ENCODE results near the gene C10orf143. TPM values are rescaled to one million over a fixed set of nuclear protein-coding genes. Genes with fewer than 3 reads are reported as not detected.
"Not testable (repeated sequence)": the region's sequence is repeated elsewhere in the genome, so short reads cannot be mapped to it uniquely, and the experiment has no call there.

The C10orf143 gene
- total RNA-seq, 2 experiments from 2014 or later: 2.5 to 3.0 TPM

DNA sequence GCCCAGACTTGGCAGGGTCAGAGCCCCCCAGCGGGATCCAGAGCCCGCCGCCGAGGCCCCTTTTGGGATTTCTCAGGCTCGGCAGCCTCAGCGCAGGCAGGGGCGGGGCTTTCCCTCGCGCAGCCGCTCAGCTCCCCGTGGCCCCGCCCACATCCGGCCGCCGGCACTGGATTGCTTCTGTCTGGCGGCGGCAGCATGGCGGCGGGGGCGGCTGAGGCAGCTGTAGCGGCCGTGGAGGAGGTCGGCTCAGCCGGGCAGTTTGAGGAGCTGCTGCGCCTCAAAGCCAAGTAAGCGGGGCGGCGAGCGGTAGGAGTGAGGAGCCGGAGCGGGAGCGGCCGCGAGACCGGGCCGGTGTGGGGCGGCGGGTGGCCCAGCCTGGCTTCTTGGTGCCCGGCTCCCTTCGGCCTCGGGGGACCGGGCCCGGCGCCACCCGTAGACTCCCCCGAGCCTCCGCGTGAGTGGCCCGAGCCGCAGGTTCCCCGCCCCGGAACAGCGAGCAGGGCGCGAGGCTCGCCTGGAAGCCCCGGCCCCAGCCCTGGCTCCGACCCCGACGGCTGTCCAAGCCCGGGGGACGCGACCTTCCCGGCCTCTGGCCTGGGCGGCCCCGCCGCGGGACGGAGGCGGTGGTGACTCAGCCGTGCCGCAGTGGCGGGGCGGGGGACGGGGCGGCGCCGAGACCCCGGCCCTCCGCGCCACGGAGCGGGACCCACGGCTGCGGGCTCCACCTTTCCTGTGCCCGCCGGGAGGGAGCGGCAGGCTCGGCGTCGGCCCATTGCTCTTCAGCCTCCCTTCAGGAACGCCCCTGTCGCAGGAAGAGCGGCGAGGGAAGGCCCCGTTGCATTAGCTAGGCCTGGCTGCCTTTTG lies 25.8 kb upstream of the C10orf143 start, which contains the start of gene GLRX3:
GLRX3 (plus strand) TSS at position 166 of the 864 bp plus-strand sequence; CDS start at position 196, 30 bp downstream.
- Mint-ChIP-seq H3K4me1 (ENCODE audit: low read depth) (peaks cover 42% of the 10 kb centered on the region), H3K27ac (peak within 1 kb of the TSS; percentile 83), H3K9me3 (no peaks in the 10 kb centered on the region), H3K4me3 (peak within 1 kb of the TSS; percentile 88), H3K36me3 (peaks cover 4% of the 10 kb centered on the region), H3K27me3 (peaks cover 2% of the 10 kb centered on the region)
- ChIA-PET POLR2A (interaction anchor here (1.0 to 3.3 kb wide), 4 partner anchors 8 to 29 kb away, joined by 4 to 70 read pairs (median 8); partner anchors contain the start of gene C10orf143), CTCF (interaction anchor here (0.8 to 4.7 kb wide), 4 partner anchors 9 to 168 kb away, joined by 4 to 59 read pairs (median 8); partner anchors contain the start of gene C10orf143)
- DNase-seq: peak; percentile 90
- intact Hi-C loops (cut with micrococcal nuclease): loop anchor here (1.0 kb wide), 3 partner anchors 9 to 669 kb away; partner anchors contain the start of genes C10orf143 and MGMT

GRCh38 chr10:130135676-130136225 lies 25.1 kb upstream of the C10orf143 start:
- intact Hi-C loops (cut with micrococcal nuclease): loop anchor here (1.0 kb wide), 3 partner anchors 8 to 668 kb away; partner anchors contain the start of genes C10orf143 and MGMT
- Mint-ChIP-seq H3K36me3 (peaks cover 3% of the 10 kb centered on the region), H3K27ac (no peak overlapping the region), H3K27me3 (peaks cover 2% of the 10 kb centered on the region), H3K9me3 (no peaks in the 10 kb centered on the region), H3K4me3 (peak overlapping the region; percentile 88), H3K4me1 (ENCODE audit: low read depth) (peaks cover 35% of the 10 kb centered on the region)
- DNase-seq: peak; percentile 15
- ChIA-PET CTCF (interaction anchor here (1.1 to 4.7 kb wide), 3 partner anchors 9 to 168 kb away, joined by 4 to 59 read pairs (median 13); partner anchors contain the start of gene C10orf143), POLR2A (interaction anchor here (1.0 to 3.3 kb wide), 3 partner anchors 8 to 25 kb away, joined by 4 to 70 read pairs (median 4); partner anchors contain the start of gene C10orf143)

- DNase-seq: no peak
- Mint-ChIP-seq H3K4me3 (no peak overlapping the region), H3K36me3 (no peaks in the 10 kb centered on the region), H3K9me3 (no peaks in the 10 kb centered on the region), H3K27ac (no peak overlapping the region), H3K27me3 (peaks cover 18% of the 10 kb centered on the region), H3K4me1 (ENCODE audit: low read depth) (peaks cover 5% of the 10 kb centered on the region)
- ChIA-PET POLR2A (no interaction called here), CTCF (interaction anchor here (1.0 to 4.6 kb wide), 6 partner anchors 13 to 251 kb away, joined by 3 to 50 read pairs (median 10); partner anchors contain the start of gene C10orf143)
- intact Hi-C loops (cut with micrococcal nuclease): loop anchor here (5.0 kb wide), 2 partner anchors 242 to 1097 kb away; no protein-coding TSS in a partner anchor
These were observed 18.3 kb upstream of the C10orf143 start for GRCh38 chr10:130128922-130129321.

- Mint-ChIP-seq H3K27ac (no peak overlapping the region), H3K36me3 (no peaks in the 10 kb centered on the region), H3K4me1 (ENCODE audit: low read depth) (peaks cover 5% of the 10 kb centered on the region), H3K4me3 (no peak overlapping the region), H3K27me3 (peaks cover 19% of the 10 kb centered on the region), H3K9me3 (no peaks in the 10 kb centered on the region)
- DNase-seq: no peak
- intact Hi-C loops (cut with micrococcal nuclease): loop anchor here (5.0 kb wide), 2 partner anchors 241 to 1096 kb away; no protein-coding TSS in a partner anchor
- ChIA-PET CTCF (interaction anchor here (0.7 to 4.6 kb wide), 15 partner anchors 8 to 1098 kb away, joined by 3 to 50 read pairs (median 6); partner anchors contain the start of genes C10orf143 and GLRX3), POLR2A (interaction anchor here (1.1 to 2.5 kb wide), 2 partner anchors 8 to 18 kb away, joined by 4 to 16 read pairs; partner anchors contain the start of genes C10orf143 and GLRX3)
These were observed 17.6 kb upstream of the C10orf143 start for GRCh38 chr10:130128062-130128781.

GRCh38 chr10:130127364-130128061 lies 16.9 kb upstream of the C10orf143 start:
- Mint-ChIP-seq H3K36me3 (no peaks in the 10 kb centered on the region), H3K4me3 (no peak overlapping the region), H3K9me3 (no peaks in the 10 kb centered on the region), H3K27ac (no peak overlapping the region), H3K4me1 (ENCODE audit: low read depth) (peaks cover 5% of the 10 kb centered on the region), H3K27me3 (peaks cover 19% of the 10 kb centered on the region)
- intact Hi-C loops (cut with micrococcal nuclease): loop anchor here (1.0 to 5.0 kb wide), 5 partner anchors 9 to 1095 kb away; partner anchors contain the start of gene GLRX3
- POLR2A ChIA-PET: interaction anchor here (0.6 to 2.5 kb wide), 4 partner anchors 9 to 1099 kb away, joined by 3 to 16 read pairs (median 4); partner anchors contain the start of genes C10orf143 and GLRX3
- CTCF ChIA-PET: interaction anchor here (0.7 to 4.6 kb wide), 19 partner anchors 9 to 1097 kb away, joined by 3 to 50 read pairs (median 5); partner anchors contain the start of genes C10orf143 and GLRX3
- peak; percentile 73 for DNase-seq

DNA sequence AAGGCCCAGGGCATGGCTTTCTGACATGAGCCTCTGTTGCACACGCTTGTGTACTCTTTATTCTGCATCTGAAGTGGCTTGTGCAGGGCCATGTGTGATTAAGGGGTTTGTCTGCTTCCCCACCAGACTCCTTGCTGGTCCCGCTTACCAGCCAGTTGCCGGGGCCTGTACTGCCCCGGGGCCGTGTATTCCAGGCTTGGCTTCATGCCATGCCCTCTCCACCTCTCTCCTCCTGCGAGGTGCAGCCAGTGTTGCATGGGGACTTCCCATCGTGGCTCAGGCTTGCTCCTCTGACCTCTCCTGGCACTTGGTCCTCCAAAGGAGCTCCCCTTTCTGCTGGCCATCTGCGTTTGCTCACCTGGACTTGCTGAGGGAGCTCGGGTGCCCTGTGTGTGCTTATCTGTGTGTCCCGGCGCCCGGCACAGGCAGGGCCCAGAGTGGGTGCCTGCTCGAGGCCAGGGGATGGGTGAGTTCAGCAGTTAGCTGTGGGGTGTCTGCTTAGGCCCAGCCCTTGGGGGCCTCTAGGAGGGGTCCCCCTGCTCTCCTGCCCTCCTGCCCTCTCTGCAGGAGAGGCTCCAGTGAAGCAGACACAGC lies 11.0 kb upstream of the C10orf143 start:
- Mint-ChIP-seq H3K27me3 (peaks cover 10% of the 10 kb centered on the region), H3K4me1 (ENCODE audit: low read depth) (no peaks in the 10 kb centered on the region), H3K36me3 (no peaks in the 10 kb centered on the region), H3K4me3 (no peak overlapping the region), H3K9me3 (peaks cover 9% of the 10 kb centered on the region), H3K27ac (no peak overlapping the region)
- no peak for DNase-seq
- intact Hi-C loops (cut with micrococcal nuclease): no loop called here
- ChIA-PET POLR2A (interaction anchor here (0.9 kb wide), 1 partner anchor 10 kb away, joined by 3 read pairs; the partner anchor contains the start of gene C10orf143), CTCF (interaction anchor here (2.4 kb wide), 1 partner anchor 11 kb away, joined by 5 read pairs; the partner anchor contains the start of gene C10orf143)

GRCh38 chr10:130117535-130117934 lies 6.9 kb upstream of the C10orf143 start:
- H3K4me3 Mint-ChIP-seq; DNase-seq; H3K4me1 Mint-ChIP-seq (ENCODE audit: low read depth); CTCF ChIA-PET; H3K36me3 Mint-ChIP-seq; H3K27ac Mint-ChIP-seq; H3K27me3 Mint-ChIP-seq; POLR2A ChIA-PET: not testable (repeated sequence)
- intact Hi-C loops (cut with micrococcal nuclease): loop anchor here (10.0 kb wide), 1 partner anchor 1787 kb away; the partner anchor contains the start of gene PPP2R2D
- H3K9me3 Mint-ChIP-seq: peaks cover 12% of the 10 kb centered on the region

DNA sequence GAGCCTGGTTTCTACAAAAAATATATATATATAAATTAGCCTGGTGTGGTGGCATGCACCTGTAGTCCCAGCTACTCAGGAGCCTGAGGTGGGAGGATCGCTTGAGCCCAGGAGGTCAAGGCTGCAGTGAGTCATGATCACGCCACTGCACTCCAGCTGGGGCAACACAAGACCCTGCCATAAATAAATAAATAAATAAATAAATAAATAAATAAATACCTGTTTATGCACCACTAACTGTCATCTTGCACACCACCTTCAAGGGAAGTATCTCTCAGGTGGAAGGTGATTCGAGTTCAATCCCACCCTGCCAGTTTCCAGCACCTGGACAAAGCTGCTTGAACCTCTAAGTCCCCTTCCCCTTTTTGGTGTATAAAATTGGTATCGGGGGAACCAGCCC lies 6.3 kb upstream of the C10orf143 start:
- intact Hi-C loops (cut with micrococcal nuclease): loop anchor here (10.0 kb wide), 1 partner anchor 1788 kb away; the partner anchor contains the start of gene PPP2R2D
- H3K36me3 Mint-ChIP-seq; DNase-seq; H3K4me1 Mint-ChIP-seq (ENCODE audit: low read depth); H3K4me3 Mint-ChIP-seq; POLR2A ChIA-PET; H3K27ac Mint-ChIP-seq; H3K27me3 Mint-ChIP-seq: not testable (repeated sequence)
- CTCF ChIA-PET: interaction anchor here (1.4 kb wide), 1 partner anchor 11 kb away, joined by 5 read pairs; no protein-coding TSS in a partner anchor
- H3K9me3 Mint-ChIP-seq: peaks cover 12% of the 10 kb centered on the region

DNA sequence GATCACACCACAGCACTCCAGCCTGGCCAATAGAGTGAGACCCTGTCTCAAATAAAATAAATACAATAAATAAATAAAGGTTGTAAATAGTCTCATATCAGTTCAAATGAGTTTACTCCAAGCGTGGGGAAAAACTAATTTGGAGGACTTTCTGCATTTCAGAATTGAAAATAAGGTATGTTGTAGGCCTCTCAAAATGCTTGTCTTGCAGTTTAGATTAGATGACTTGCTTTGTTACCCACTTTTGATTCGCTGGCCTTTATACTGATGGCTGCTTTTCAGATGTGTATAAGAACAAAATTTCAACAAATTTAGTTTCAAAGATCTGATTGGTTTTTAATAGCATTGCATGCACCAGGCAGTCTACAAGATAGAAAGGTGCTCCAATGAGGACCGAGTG lies 2.2 kb upstream of the C10orf143 start:
- intact Hi-C loops (cut with micrococcal nuclease): loop anchor here (5.0 to 10.0 kb wide), 2 partner anchors 151 to 1792 kb away; partner anchors contain the start of genes EBF3 and PPP2R2D
- Mint-ChIP-seq H3K4me3 (no peak overlapping the region), H3K9me3 (peaks cover 9% of the 10 kb centered on the region), H3K27me3 (no peaks in the 10 kb centered on the region), H3K36me3 (peaks cover 5% of the 10 kb centered on the region), H3K27ac (no peak overlapping the region), H3K4me1 (ENCODE audit: low read depth) (peaks cover 27% of the 10 kb centered on the region)
- ChIA-PET POLR2A (no interaction called here), CTCF (no interaction called here)
- DNase-seq: no peak

DNA sequence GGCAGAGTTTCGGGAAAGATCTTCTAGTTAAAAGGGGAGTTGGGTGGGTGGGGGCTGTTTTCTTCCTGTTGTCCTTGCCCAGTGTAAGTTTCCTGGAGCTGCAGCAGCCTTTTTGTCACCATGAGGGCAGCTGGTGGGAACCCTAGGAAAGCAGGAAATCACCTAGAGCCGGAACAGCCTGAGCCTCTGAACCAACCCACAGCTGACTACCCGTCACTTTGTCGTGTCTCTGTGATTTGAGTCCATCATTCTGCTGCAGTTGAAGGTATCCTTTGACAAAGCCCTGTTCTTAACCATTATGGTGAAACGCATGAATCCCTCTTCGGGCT lies 1.2 kb upstream of the C10orf143 start:
- no peaks in the 10 kb centered on the region for H3K27me3 Mint-ChIP-seq
- peak; percentile 57 for DNase-seq
- peak overlapping the region; percentile 99 for H3K27ac Mint-ChIP-seq
- peak overlapping the region; percentile 88 for H3K4me3 Mint-ChIP-seq
- peaks cover 5% of the 10 kb centered on the region for H3K36me3 Mint-ChIP-seq
- intact Hi-C loops (cut with micrococcal nuclease): loop anchor here (5.0 to 10.0 kb wide), 2 partner anchors 150 to 1793 kb away; partner anchors contain the start of genes EBF3 and PPP2R2D
- POLR2A ChIA-PET: interaction anchor here (1.5 to 3.1 kb wide), 7 partner anchors 10 to 645 kb away, joined by 3 to 70 read pairs (median 13); partner anchors contain the start of genes GLRX3 and MGMT
- H3K4me1 Mint-ChIP-seq (ENCODE audit: low read depth): peaks cover 37% of the 10 kb centered on the region
- CTCF ChIA-PET: interaction anchor here (0.5 to 4.1 kb wide), 5 partner anchors 16 to 68 kb away, joined by 3 to 59 read pairs (median 12); partner anchors contain the start of gene GLRX3
- H3K9me3 Mint-ChIP-seq: peaks cover 3% of the 10 kb centered on the region

Measured in activated CD4-positive, alpha-beta memory T cell treated with anti-CD3 and anti-CD28 coated beads for 36 hours (primary cell).